HAP-1 (cell line): ENCODE results near the gene SEMA4F.

Experiments used
- DNase-seq, 2 experiments: peaks; one replicate each; pipeline ENCODE4 v3.0.0-alpha.2; 2016 to 2020; ENCODE audit warnings: low spot score in 2 of 2
- H3K27me3 ChIP-seq: fragments of 250-450 bp; sonication (Bioruptor Pico); 2 replicates; pipeline ENCODE4 v1.5.1; 2020; ENCODE audit warnings: low read depth, mild to moderate bottlenecking, moderate library complexity
- H3K36me3 ChIP-seq: fragments of 250-450 bp; sonication (Bioruptor Pico); replicated peaks from 2 replicates; pipeline ENCODE4 v1.5.1; 2020; ENCODE audit warnings: mild to moderate bottlenecking
- H3K4me1 ChIP-seq: fragments of 250-450 bp; sonication (Bioruptor Pico); 2 replicates; pipeline ENCODE4 v1.5.1; 2020; ENCODE audit warnings: mild to moderate bottlenecking
- H3K4me3 ChIP-seq: fragments of 250-450 bp; sonication (Bioruptor Pico); 2 replicates; pipeline ENCODE4 v1.5.1; 2020; ENCODE audit warnings: mild to moderate bottlenecking, moderate library complexity
- H3K9me3 ChIP-seq: fragments of 250-450 bp; sonication (Bioruptor Pico); 2 replicates; pipeline ENCODE4 v1.5.1; 2020; ENCODE audit warnings: mild to moderate bottlenecking, moderate library complexity
- in situ Hi-C: fragments of 300-500 bp; cut with MboI; formaldehyde crosslinking; loops from 3 replicates; pipeline ENCODE4 v1.14.3; 2020; ENCODE audit warnings: low sequenced_read_pairs, inconsistent platforms, mixed read lengths

Gene SEMA4F

DNA sequence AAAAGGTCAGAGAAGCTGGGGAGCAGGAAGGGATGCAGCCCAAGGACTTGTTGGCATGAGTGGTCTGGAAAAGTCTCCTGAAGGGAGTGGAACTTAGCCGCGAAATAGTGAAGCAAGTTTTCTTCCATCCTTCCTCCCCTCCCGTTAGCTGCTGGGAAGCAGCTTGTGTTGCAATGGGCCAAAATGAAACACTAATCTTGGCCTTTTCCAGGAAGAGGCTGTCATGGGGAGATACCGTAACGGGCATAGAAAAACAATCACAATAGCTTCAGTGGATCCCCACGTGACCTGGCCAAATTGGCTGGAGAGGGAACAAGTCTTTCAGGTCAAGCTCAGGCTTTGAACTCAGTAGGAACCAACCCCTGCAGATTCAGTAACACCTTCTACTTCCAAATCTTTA, 49.3 kb downstream of the SEMA4F start:
- Histone ChIP-seq H3K4me3 (no peak overlapping the region), H3K36me3 (no peaks in the 10 kb centered on the region), H3K27me3 (no peaks in the 10 kb centered on the region; the same call in 1 of the 2 replicates), H3K4me1 (no peaks in the 10 kb centered on the region), H3K9me3 (no peaks in the 10 kb centered on the region)
- DNase-seq: no peak
- in situ Hi-C loops: no loop called here

DNA sequence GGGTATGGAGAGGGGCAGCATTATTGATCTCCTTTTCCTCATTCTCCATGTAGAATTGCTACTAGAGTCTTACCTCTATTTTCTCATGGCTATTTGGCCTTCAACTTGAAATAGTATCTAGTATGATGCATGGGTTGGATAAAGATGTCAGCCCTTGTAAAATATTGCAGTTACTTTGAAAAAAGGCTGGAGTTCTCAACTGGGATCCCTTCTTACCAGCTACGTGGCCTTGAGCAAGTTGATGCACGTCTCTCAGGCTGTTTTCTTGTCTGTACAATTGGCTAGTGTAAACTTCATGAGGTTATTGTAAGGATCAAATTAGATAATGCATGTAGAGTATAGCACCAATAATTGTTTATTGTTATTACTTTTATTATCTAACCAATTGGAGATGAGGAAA, 50.2 kb downstream of the SEMA4F start:
- Histone ChIP-seq H3K27me3 (no peaks in the 10 kb centered on the region; the same call in 1 of the 2 replicates), H3K36me3 (no peaks in the 10 kb centered on the region), H3K4me1 (no peaks in the 10 kb centered on the region), H3K4me3 (no peak overlapping the region), H3K9me3 (no peaks in the 10 kb centered on the region)
- in situ Hi-C loops: no loop called here
- no peak for DNase-seq

DNA sequence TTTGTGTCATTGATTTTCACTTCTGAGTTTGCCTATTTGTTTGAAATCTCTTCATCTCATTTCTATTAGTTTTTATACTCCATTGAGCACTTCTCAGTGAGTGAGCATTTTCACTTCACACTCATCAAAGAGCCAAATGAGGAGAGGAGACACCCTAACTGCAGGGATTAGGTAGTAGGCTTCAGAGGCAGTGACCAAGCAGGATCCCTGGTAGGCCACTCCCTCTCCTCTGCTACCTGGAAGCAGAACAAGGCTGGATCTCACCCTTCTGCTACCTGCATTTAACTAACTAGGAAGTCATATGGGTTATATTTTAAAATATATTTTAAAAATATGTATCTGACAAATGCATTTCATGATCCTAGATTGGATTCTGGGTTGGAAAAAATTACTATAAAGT, 52.7 kb downstream of the SEMA4F start:
- in situ Hi-C loops: no loop called here
- DNase-seq: no peak

DNA sequence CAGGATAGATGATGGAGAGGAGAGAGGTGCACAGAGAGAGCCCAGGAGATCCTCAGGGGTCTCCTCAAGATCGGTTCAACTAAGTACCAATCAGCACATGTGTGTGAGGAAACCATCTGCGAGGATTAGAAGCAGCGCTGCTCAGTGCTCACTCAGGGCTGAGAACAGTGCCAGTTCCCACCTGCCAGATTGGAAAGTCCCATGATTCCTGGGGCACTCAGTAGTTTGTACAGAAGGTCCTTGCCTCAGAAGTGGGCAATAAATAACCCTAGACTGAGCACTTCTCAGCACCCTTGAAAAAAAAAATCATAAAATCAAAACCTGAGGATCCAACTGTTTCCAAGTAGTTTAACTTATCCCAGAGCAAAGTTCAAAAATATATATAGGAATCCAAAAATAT, 53.8 kb downstream of the SEMA4F start:
- Histone ChIP-seq H3K9me3 (no peaks in the 10 kb centered on the region), H3K4me1 (no peaks in the 10 kb centered on the region), H3K4me3 (no peak overlapping the region), H3K36me3 (no peaks in the 10 kb centered on the region), H3K27me3 (no peaks in the 10 kb centered on the region)
- in situ Hi-C loops: no loop called here
- DNase-seq: no peak

More for the DNA sequence above, 52.7 kb downstream of the SEMA4F start:
- no peaks in the 10 kb centered on the region for H3K9me3 ChIP-seq
- no peak overlapping the region for H3K4me3 ChIP-seq
- no peaks in the 10 kb centered on the region for H3K36me3 ChIP-seq
- H3K4me1 ChIP-seq: no peaks in the 10 kb centered on the region
- no peaks in the 10 kb centered on the region; the same call in 1 of the 2 replicates for H3K27me3 ChIP-seq

DNA sequence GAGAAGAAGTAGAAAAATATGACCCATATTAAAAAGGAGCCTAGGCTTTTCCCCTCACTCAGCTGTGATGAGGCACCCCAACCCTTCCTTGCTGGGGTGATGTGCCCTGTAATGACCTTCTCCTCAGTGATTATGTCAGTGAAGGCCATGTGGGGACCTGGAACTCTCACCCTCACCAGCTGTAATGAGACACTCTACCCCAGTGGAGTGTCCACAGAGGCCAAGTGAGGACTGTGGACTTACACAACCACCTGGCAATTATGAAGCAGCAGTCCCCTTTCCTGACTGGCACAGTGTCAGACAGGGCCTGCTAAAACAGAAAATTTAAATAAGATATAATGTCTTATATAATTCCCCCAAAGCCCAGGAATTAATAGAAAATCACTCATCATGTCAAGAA, 54.2 kb downstream of the SEMA4F start:
- H3K27me3 ChIP-seq: no peaks in the 10 kb centered on the region
- H3K9me3 ChIP-seq: no peaks in the 10 kb centered on the region
- in situ Hi-C loops: no loop called here
- H3K36me3 ChIP-seq: no peaks in the 10 kb centered on the region
- no peak for DNase-seq
- H3K4me1 ChIP-seq: no peaks in the 10 kb centered on the region
- H3K4me3 ChIP-seq: no peak overlapping the region

DNA sequence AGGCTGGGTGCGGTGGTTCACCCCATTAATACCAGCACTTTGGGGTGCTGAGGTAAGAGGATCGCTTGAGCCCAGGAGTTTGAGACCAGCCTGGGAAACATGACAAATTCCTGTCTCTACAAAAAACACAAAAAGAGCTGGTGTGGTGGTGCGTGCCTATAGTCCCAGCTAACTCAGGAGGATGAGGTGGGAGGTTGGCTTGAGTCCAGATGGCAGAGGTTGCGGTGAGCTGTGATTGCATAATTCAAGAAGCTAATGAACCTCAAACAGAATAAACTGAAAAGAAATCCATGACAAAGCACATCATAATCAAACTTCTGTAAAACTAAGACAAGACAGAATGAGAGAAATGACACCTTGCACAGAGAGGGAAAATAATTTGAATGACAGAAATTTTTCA, 54.8 kb downstream of the SEMA4F start:
- in situ Hi-C loops: no loop called here
- peak; percentile 5 to 35 for DNase-seq
- no peaks in the 10 kb centered on the region; the same call in 1 of the 2 replicates for H3K27me3 ChIP-seq
- no peaks in the 10 kb centered on the region for H3K4me1 ChIP-seq
- H3K4me3 ChIP-seq: no peak overlapping the region
- H3K9me3 ChIP-seq: no peaks in the 10 kb centered on the region
- no peaks in the 10 kb centered on the region for H3K36me3 ChIP-seq

DNA sequence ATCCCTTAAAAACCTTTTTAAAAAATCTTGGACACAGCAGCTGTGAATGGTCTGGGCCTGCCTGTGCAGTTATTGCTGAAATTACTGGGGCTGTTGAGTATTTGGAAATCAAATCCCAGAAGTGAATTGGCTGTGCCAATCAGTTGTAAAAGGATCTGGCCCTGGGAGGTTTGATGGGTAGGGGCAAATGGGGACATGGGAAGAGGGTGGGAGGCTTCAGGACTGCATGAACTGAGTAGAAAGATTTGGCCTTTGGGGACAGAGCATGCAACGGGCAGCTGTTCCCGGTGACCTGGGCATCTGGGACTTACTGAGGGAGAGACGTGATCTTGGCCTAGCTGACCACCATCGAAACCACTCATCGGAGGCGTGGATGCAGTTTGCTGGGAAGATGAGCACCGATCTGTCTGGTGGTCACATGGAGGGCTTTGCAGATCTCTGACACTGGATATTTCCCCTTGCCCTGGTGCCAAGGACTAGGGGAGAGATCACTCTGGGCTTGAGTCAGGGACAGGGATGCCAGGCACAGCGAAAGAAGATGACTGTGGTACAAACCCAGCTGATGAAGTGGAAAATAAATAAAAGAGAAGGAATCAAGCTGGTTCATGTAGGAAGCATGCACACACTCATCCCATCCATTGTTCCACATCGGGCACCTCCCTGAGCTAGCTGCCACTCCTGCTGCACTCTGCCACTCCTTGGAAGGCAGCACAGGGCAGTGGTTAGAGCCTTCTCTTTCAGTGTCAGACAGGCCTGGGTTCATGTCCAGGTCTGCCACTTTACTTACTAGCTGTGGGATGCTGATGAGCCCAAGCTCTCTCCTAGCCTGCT, 58.4 kb downstream of the SEMA4F start:
- H3K9me3 ChIP-seq: no peaks in the 10 kb centered on the region
- no peak for DNase-seq
- no peaks in the 10 kb centered on the region for H3K4me1 ChIP-seq
- no peaks in the 10 kb centered on the region for H3K36me3 ChIP-seq
- no peak overlapping the region for H3K4me3 ChIP-seq
- peaks cover under 1% of the 10 kb centered on the region; the same call in 1 of the 2 replicates for H3K27me3 ChIP-seq
- in situ Hi-C loops: no loop called here

DNA sequence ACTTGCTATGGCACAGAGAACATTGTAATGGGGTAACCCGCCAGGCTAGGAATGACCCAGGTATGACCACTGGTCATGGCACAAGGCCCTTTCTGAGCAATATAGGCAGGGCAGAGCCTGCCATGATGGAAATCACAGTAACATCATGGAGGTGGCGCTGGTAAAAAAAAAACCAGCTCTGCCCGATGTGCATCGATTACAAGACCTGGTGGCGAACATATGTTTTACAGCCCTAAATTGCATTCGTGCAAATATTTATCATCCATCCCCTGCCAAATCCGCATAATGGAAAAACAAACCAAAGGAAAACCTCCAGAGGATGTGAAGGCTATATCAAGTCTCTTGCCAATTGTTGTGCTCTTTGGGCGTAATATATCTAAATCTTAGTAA, 60.6 kb downstream of the SEMA4F start:
- peaks cover 4% of the 10 kb centered on the region; the same call in 1 of the 2 replicates for H3K27me3 ChIP-seq
- in situ Hi-C loops: no loop called here
- H3K36me3 ChIP-seq: no peaks in the 10 kb centered on the region
- H3K4me3 ChIP-seq: no peak overlapping the region
- H3K9me3 ChIP-seq: no peaks in the 10 kb centered on the region
- no peak for DNase-seq
- H3K4me1 ChIP-seq: peaks cover 5% of the 10 kb centered on the region; the same call in 1 of the 2 replicates

DNA sequence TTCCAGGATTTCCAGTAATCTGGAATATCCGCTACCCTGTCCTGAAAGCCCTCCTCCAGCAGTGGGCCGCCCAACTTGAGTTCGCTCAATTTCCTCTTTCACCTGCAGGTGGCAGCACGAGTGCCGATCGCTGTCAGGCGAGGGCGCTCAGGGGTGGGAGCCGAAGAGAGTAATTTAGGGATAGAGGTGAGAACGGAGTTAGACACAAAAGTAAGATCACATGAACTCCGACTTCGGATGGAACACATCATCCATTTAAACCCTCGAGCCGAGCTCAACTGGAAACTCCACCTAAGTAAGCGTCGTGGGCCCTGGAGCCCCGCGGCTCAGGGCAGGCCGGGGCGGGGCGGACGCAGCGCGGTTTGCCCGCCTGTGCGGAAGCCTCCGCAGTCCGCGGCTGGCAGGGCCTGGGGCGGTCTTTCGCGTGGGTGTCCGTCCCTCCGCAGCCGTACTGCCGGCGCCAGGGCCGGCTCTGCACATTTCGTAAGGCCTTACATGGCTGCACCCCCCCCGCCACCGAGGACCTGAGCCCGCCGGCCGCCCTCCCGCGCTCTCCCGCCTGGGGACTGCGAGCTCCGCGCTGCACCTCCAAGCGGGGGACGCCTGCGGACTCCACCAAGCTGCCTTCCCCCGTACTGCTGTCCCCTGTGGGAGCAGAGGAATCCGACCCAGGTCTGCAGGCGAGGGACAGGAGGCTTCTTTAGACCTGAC, 61.2 kb downstream of the SEMA4F start:
- in situ Hi-C loops: no loop called here
- peaks cover 5% of the 10 kb centered on the region; the same call in 1 of the 2 replicates for H3K4me1 ChIP-seq
- H3K4me3 ChIP-seq: peak overlapping the region; percentile 34
- H3K27me3 ChIP-seq: peaks cover 4% of the 10 kb centered on the region; the same call in 1 of the 2 replicates
- H3K36me3 ChIP-seq: no peaks in the 10 kb centered on the region
- H3K9me3 ChIP-seq: no peaks in the 10 kb centered on the region
- DNase-seq: peak; percentile 74 to 92

DNA sequence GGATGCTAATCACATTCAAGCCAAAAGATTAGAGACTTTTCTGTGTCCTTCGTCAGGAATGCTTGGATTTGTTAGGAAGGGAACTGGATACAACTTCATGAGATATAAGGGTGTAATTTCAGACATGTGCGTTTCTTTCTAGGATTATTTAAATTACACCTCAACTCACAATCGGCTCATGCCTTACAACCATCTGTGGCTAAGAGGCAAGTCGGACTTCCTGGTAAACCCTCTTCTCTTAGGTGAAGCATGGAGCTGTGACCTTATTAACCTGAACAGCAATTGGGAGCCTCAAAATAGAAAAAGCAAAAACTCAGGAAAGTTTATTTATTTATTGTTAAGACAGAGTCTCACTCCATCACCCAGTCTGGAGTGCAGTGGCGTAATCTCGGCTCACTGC, 61.8 kb downstream of the SEMA4F start:
- no peaks in the 10 kb centered on the region for H3K9me3 ChIP-seq
- peaks cover 4% of the 10 kb centered on the region; the same call in 1 of the 2 replicates for H3K27me3 ChIP-seq
- no peak for DNase-seq
- H3K36me3 ChIP-seq: no peaks in the 10 kb centered on the region
- H3K4me1 ChIP-seq: peaks cover 5% of the 10 kb centered on the region; the same call in 1 of the 2 replicates
- in situ Hi-C loops: no loop called here
- peak overlapping the region; percentile 34; the same call in 1 of the 2 replicates for H3K4me3 ChIP-seq

DNA sequence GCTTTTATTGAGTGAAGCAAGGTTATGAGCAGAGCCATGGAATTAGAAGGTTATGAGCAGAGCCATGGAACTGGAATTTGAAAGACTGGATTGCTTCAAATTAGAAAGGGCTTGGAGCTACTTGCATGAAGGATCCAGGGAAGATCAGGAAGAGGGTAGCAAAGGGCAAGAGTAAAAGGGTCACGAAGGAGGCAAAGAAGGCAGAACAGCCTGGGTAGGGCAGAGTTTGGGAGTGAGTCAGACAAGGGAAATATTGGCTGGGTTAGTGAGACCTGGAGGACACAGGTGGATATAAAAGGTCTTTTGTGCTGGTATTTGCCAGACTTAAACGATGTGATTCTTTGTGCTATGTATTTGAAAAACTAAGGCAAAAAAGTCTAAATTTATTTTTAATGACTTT, 65.0 kb downstream of the SEMA4F start:
- Histone ChIP-seq H3K27me3 (peaks cover 7% of the 10 kb centered on the region; the same call in 1 of the 2 replicates), H3K9me3 (no peaks in the 10 kb centered on the region), H3K4me1 (peaks cover 5% of the 10 kb centered on the region; the same call in 1 of the 2 replicates), H3K4me3 (no peak overlapping the region), H3K36me3 (no peaks in the 10 kb centered on the region)
- peak in 1 of 2 experiments; percentile 25 for DNase-seq
- in situ Hi-C loops: no loop called here

DNA sequence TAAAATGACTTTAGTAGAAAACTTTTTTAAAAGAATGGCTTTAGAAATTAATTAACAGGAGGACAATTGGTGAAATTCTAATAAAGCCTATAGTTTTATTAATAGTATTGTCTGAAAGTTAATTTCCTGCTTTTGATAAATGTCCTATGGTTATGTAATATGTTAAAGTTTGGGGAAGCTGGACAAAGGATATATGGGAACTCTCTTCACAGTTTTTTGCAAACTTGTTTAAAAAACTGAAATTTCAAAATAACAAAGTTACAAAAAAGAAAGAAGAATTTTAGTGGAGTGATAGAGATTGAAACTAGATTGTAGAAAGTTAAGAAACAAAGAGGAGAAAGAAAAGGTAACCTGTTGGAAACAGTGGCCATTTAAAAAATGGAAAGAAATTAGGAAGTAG, 67.3 kb downstream of the SEMA4F start:
- H3K4me3 ChIP-seq: no peak overlapping the region
- in situ Hi-C loops: no loop called here
- peaks cover 16% of the 10 kb centered on the region for H3K27me3 ChIP-seq
- peaks cover 5% of the 10 kb centered on the region; the same call in 1 of the 2 replicates for H3K4me1 ChIP-seq
- H3K9me3 ChIP-seq: no peaks in the 10 kb centered on the region
- DNase-seq: no peak
- no peaks in the 10 kb centered on the region for H3K36me3 ChIP-seq

DNA sequence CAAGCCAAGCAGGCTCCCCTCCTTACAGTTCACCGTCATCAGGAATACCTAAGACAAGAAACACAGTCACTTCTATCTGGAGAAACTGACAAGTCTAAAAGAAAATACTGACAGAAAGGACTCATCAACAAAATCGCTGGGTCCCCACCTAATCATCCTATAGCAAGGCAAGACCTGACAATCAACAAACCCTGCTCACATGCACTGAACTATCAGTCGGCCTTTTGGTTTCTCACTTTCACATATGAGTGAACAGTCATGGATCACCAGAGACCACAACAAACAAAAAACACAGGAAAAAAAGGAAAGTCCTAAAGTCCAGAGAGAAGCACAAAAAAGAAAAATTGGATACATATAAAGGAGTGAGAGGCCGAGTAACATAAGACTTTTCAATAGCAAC, 70.4 kb downstream of the SEMA4F start:
- peaks cover 13% of the 10 kb centered on the region for H3K27me3 ChIP-seq
- no peak overlapping the region for H3K4me3 ChIP-seq
- no peaks in the 10 kb centered on the region for H3K9me3 ChIP-seq
- H3K36me3 ChIP-seq: no peaks in the 10 kb centered on the region
- DNase-seq: no peak
- in situ Hi-C loops: no loop called here
- H3K4me1 ChIP-seq: no peaks in the 10 kb centered on the region

DNA sequence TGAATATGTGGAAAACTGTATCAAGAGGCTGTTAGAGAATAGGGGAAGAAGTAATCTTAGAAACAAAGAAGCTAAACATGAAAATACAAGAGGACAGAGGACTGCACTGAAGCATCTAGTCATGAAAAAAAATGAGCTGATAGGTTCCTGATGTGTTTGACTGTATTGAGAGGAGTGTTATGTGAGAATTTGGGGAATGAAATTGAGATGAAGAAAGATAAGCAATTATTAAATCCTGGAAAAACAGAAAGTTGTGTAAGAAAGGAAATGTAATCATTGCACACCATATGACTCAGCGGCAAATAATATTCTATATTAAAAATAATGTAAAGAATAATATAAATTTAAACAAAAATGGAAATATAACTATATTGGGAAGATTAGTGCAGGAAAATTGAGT, 71.2 kb downstream of the SEMA4F start:
- no peaks in the 10 kb centered on the region for H3K4me1 ChIP-seq
- H3K27me3 ChIP-seq: peaks cover 13% of the 10 kb centered on the region
- H3K9me3 ChIP-seq: no peaks in the 10 kb centered on the region
- no peak overlapping the region for H3K4me3 ChIP-seq
- H3K36me3 ChIP-seq: no peaks in the 10 kb centered on the region
- in situ Hi-C loops: no loop called here
- DNase-seq: no peak
